HG03378 (cell line): ENCODE data around the gene ADAMTS14.
"Not testable (repeated sequence)": the region's sequence is repeated elsewhere in the genome, so short reads cannot be mapped to it uniquely, and the experiment has no call there.

Experiments
- ATAC-seq: cut with Tn5 transposase; IDR thresholded peaks from one replicate; pipeline ENCODE4 v1.9.1; 2021; ENCODE audit warnings: mild to moderate bottlenecking, moderate library complexity; ENCODE audit not compliant: unreplicated experiment

ADAMTS14 gene

GRCh38 chr10:70672165-70673042, at the start of gene ADAMTS14:
ADAMTS14 (plus strand) TSS chr10:70672506; CDS start chr10:70672803, 297 bp downstream.
- no peak for ATAC-seq

GRCh38 chr10:70622541-70622940, 49.8 kb upstream of the ADAMTS14 start:
- ATAC-seq, result no peak

DNA sequence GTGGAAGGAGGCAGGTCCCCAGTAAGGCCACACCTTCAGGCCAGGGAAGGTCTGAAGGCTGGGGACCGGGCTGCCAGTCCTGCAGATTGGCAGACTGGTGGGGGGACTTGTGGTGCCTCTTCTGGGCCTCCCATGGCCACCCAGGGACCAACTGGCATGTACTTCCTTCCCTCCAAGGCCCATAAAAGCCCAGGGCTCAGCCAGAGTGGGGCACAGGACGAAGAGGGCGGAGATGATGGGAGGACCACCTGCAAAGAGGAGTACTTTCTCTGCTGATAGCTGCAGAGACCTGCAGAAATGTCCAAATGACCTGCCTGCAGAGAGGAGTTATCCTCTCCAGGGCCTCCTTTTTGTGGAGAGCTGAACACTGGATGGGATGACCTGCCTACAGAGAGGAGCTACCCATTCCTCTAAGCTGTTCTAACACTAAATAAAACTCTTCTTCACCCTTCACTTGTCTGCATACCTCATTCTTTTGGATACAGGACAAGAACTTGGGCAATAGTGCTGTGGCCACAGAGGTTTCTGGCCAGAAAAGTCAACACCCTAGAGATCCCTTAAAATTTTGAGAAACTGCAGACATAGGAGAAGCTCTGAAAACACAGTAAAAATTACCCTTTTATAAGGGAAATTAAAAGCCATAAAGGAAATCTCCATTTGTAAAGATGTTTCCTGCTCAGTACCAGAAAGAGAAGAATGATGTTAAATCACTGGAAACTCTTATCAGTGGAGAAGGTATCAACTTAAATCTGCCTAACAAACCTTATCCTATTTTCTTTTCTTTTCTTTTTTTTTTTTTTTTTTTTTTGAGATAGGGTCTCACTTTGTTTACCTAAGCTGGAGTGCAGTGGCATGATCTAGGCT, 49.1 kb upstream of the ADAMTS14 start:
- no peak for ATAC-seq

GRCh38 chr10:70626056-70626455, 46.2 kb upstream of the ADAMTS14 start:
- no peak for ATAC-seq

- ATAC-seq, result no peak
These were observed 43.0 kb upstream of the ADAMTS14 start for GRCh38 chr10:70629338-70629737.

DNA sequence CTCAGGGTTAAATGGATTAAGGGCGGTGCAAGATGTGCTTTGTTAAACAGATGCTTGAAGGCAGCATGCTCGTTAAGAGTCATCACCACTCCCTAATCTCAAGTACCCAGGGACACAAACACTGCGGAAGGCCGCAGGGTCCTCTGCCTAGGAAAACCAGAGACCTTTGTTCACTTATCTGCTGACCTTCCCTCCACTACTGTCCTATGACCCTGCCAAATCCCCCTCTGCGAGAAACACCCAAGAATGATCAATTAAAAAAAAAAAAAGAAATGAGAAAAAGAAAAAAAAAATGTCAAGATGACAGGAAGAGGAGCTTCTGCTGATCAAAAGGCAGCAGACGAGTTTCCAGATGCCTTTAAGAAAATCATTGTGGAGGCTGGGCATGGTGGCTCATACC, 40.6 kb upstream of the ADAMTS14 start:
- not testable (repeated sequence) for ATAC-seq

DNA sequence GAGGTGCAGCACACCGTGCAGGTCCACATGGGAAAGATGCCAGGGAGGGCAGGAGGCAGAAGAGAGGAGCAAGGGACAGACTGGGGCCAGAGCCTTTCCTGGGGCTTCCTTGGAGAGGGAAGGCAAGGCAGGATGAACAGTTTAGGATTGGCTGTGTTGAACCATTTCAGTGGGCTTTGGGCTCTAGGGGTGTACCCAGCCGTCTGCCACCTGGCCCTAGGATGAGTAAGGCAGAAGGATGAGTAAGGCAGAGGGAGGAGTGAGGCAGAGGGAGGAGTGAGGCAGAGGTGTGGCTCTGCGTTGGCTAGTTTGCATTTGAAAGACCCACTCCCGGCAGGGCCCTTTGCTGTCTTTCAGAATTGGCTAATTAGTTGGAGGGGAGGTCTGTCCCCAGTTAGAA, 38.3 kb upstream of the ADAMTS14 start:
- no peak for ATAC-seq

- ATAC-seq, result not testable (repeated sequence)
These were observed 37.8 kb upstream of the ADAMTS14 start for GRCh38 chr10:70634515-70634914.

- not testable (repeated sequence) for ATAC-seq
These were observed 32.5 kb upstream of the ADAMTS14 start for GRCh38 chr10:70639640-70640383.

GRCh38 chr10:70643272-70643671, 29.0 kb upstream of the ADAMTS14 start:
- ATAC-seq, result not testable (repeated sequence)

DNA sequence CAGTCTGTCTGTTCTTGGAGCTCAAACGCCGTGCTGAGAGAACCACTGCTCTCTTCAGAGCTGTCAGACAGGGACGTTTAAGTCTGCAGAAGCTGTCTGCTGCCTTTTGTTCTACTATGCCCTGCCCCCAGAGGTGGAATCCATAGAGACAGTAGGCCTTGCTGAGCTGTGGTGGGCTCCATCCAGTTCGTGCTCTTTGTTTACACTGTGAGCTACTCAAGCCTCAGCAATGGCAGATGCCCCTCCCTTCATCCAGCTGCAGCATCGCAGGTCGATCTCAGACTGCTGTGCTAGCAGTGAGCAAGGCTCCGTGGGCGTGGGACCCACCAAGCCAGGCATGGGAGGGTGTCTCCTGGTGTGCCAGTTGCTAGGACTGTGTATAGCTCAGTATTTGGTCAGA, 27.3 kb upstream of the ADAMTS14 start:
- not testable (repeated sequence) for ATAC-seq

DNA sequence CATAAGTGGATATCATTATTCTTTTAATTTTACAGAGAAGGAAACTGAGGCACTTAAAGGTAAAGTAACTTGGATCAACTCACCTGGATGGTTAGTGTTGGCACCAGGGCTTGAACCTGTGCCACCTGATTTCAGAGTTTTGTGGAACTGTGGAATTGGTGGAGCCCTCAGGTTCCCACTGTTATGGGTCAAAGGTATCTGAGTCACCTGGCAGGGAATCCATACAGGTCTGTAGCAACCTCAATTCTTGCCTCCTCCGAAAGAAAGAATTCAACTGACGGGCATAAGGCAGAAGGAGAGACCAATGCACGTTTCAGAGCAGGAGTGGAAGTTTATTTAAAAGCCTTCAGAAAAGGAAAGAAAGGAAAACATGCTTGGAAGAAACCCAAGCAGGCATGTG, 25.2 kb upstream of the ADAMTS14 start:
- no peak for ATAC-seq

GRCh38 chr10:70648427-70648826, 23.9 kb upstream of the ADAMTS14 start:
- ATAC-seq, result no peak

DNA sequence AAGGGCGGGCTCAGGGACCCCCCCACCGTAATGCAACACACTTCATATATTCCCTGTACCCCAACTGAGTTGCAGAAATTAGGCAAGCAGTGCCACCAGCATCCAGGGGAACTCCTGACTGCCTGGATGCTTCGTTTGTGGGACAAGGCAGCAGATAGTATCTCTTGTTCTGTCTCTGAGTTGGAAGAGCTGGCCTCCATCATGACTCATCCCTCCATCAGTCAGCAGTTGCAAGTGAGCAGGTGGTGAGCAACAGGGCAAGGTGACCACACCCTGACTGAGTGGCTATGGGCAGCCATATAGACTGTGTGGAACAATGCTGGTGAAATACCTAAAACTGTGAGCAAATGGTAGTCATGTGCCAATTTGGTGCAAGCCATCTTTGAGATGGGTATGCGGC, 22.8 kb upstream of the ADAMTS14 start:
- no peak for ATAC-seq

GRCh38 chr10:70650104-70650503, 22.2 kb upstream of the ADAMTS14 start:
- no peak for ATAC-seq

GRCh38 chr10:70650718-70651117, 21.6 kb upstream of the ADAMTS14 start:
- ATAC-seq, result no peak

- ATAC-seq, result no peak
These were observed 20.6 kb upstream of the ADAMTS14 start for GRCh38 chr10:70651661-70652060.

- ATAC-seq, result no peak
These were observed 19.3 kb upstream of the ADAMTS14 start for GRCh38 chr10:70652761-70653657.

GRCh38 chr10:70655316-70655715, 17.0 kb upstream of the ADAMTS14 start:
- no peak for ATAC-seq

- ATAC-seq, result peak; percentile 87
These were observed 15.8 kb upstream of the ADAMTS14 start for GRCh38 chr10:70656489-70656888.
